Midbrain (tissue), 1 donor: Measurements from ENCODE around the gene ZNF292.
"Not testable (repeated sequence)": the region's sequence is repeated elsewhere in the genome, so short reads cannot be mapped to it uniquely, and the experiment has no call there.

Source experiments
- DNase-seq: peaks from one replicate; lab custom pipeline; 2025; lab: John Stamatoyannopoulos, UW

The ZNF292 gene

GRCh38 chr6:87274660-87275274 lies 119.4 kb downstream of the ZNF292 start:
- DNase-seq: no peak

GRCh38 chr6:87276624-87277023 lies 121.3 kb downstream of the ZNF292 start:
- no peak for DNase-seq

- no peak for DNase-seq
Measured at GRCh38 chr6:87277123-87277522, 121.8 kb downstream of the ZNF292 start.

- no peak for DNase-seq
Measured at GRCh38 chr6:87279196-87279595, 123.8 kb downstream of the ZNF292 start.

GRCh38 chr6:87281426-87281825 lies 126.1 kb downstream of the ZNF292 start:
- no peak for DNase-seq

- no peak for DNase-seq
Measured at GRCh38 chr6:87282743-87283142, 127.4 kb downstream of the ZNF292 start.

GRCh38 chr6:87283461-87283860 lies 128.1 kb downstream of the ZNF292 start:
- no peak for DNase-seq

GRCh38 chr6:87287251-87287650 lies 131.9 kb downstream of the ZNF292 start:
- DNase-seq: no peak

- DNase-seq: no peak
Measured at GRCh38 chr6:87289571-87289970, 134.2 kb downstream of the ZNF292 start.

GRCh38 chr6:87291883-87292282 lies 136.5 kb downstream of the ZNF292 start:
- DNase-seq: no peak

- no peak for DNase-seq
Measured at GRCh38 chr6:87293526-87293925, 138.2 kb downstream of the ZNF292 start.

GRCh38 chr6:87297119-87297518 lies 141.8 kb downstream of the ZNF292 start:
- DNase-seq: no peak

GRCh38 chr6:87301277-87301676 lies 145.9 kb downstream of the ZNF292 start:
- DNase-seq: not testable (repeated sequence)

GRCh38 chr6:87308970-87309369 lies 153.6 kb downstream of the ZNF292 start:
- no peak for DNase-seq

- DNase-seq: no peak
Measured at GRCh38 chr6:87312860-87313259, 157.5 kb downstream of the ZNF292 start.
